ENCODE data around the gene PCSK4. TPM values are rescaled to one million over a fixed set of nuclear protein-coding genes. Genes with fewer than 3 reads are reported as not detected.

PCSK4 gene
- total RNA-seq, 1 experiment from 2014 or later, result 11.1 TPM

DNA sequence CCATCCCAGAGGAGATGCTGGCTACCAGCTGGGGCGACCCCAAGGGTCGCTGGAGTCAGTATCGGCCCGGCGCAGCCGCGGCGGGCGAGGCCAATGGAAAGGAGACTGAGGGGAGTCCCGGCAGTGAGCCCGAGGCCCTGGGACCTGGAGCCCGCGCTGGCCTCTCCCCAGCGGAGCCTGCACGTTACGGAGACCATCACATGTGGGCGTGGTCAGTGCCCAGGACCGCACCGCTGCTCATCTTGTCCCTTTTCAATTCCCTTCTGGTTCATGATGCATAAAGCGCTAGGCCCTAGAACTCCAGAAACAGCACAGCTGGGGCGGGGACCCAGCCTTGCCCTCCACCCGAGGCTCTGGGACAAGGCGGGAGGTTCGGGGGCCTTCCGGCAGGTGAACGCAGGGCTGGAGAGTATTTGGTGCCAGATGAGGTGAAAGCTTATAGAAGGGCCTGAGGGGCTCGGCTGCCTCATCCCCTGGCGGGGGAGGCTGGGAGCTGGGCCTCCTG is 19.1 kb downstream of the PCSK4 start:
- no peak for TF ChIP-seq CBX3 (IDR thresholded peaks at IDR 0.05; ENCODE audit: low read depth)
- TF ChIP-seq, protein P1, sequence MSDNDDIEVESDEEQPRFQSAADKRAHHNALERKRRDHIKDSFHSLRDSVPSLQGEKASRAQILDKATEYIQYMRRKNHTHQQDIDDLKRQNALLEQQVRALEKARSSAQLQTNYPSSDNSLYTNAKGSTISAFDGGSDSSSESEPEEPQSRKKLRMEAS (IDR thresholded peaks at IDR 0.05), result no peak
- TF ChIP-seq ELF1 (IDR thresholded peaks at IDR 0.05; ENCODE audit: borderline replicate concordance, low read depth), result no peak
- no peak for TF ChIP-seq SRF (IDR thresholded peaks at IDR 0.05; ENCODE audit: low read depth)
- TF ChIP-seq, protein P2, sequence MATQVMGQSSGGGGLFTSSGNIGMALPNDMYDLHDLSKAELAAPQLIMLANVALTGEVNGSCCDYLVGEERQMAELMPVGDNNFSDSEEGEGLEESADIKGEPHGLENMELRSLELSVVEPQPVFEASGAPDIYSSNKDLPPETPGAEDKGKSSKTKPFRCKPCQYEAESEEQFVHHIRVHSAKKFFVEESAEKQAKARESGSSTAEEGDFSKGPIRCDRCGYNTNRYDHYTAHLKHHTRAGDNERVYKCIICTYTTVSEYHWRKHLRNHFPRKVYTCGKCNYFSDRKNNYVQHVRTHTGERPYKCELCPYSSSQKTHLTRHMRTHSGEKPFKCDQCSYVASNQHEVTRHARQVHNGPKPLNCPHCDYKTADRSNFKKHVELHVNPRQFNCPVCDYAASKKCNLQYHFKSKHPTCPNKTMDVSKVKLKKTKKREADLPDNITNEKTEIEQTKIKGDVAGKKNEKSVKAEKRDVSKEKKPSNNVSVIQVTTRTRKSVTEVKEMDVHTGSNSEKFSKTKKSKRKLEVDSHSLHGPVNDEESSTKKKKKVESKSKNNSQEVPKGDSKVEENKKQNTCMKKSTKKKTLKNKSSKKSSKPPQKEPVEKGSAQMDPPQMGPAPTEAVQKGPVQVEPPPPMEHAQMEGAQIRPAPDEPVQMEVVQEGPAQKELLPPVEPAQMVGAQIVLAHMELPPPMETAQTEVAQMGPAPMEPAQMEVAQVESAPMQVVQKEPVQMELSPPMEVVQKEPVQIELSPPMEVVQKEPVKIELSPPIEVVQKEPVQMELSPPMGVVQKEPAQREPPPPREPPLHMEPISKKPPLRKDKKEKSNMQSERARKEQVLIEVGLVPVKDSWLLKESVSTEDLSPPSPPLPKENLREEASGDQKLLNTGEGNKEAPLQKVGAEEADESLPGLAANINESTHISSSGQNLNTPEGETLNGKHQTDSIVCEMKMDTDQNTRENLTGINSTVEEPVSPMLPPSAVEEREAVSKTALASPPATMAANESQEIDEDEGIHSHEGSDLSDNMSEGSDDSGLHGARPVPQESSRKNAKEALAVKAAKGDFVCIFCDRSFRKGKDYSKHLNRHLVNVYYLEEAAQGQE (IDR thresholded peaks at IDR 0.05; ENCODE audit: low read depth), result no peak
- TF ChIP-seq TCF7L2 (IDR thresholded peaks at IDR 0.05; ENCODE audit: borderline replicate concordance, extremely low read depth, insufficient read depth, insufficient read length), result no peak
- TF ChIP-seq, protein P3, sequence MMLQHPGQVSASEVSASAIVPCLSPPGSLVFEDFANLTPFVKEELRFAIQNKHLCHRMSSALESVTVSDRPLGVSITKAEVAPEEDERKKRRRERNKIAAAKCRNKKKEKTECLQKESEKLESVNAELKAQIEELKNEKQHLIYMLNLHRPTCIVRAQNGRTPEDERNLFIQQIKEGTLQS (IDR thresholded peaks at IDR 0.05), result no peak
- TF ChIP-seq JUND (IDR thresholded peaks at IDR 0.05), result no peak
- TF ChIP-seq, protein P4, sequence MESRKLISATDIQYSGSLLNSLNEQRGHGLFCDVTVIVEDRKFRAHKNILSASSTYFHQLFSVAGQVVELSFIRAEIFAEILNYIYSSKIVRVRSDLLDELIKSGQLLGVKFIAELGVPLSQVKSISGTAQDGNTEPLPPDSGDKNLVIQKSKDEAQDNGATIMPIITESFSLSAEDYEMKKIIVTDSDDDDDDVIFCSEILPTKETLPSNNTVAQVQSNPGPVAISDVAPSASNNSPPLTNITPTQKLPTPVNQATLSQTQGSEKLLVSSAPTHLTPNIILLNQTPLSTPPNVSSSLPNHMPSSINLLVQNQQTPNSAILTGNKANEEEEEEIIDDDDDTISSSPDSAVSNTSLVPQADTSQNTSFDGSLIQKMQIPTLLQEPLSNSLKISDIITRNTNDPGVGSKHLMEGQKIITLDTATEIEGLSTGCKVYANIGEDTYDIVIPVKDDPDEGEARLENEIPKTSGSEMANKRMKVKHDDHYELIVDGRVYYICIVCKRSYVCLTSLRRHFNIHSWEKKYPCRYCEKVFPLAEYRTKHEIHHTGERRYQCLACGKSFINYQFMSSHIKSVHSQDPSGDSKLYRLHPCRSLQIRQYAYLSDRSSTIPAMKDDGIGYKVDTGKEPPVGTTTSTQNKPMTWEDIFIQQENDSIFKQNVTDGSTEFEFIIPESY (IDR thresholded peaks at IDR 0.05; ENCODE audit: extremely low read depth, insufficient replicate concordance, low read length), result no peak
- TF ChIP-seq RAD21 (IDR thresholded peaks at IDR 0.05; ENCODE audit: low read depth), result no peak
- no peak for TF ChIP-seq SP1 (IDR thresholded peaks at IDR 0.05; ENCODE audit: low read depth)
- H3K9me2 ChIP-seq (ENCODE audit: insufficient read depth), result no peaks in the 10 kb centered on the region
- intact Hi-C loops (cut with micrococcal nuclease), result no loop called here
- peaks cover 19 to 39% of the 10 kb centered on the region in 2 experiments for H3K4me1 ChIP-seq (ENCODE audit: control insufficient read depth in 1 of 2, insufficient read depth in 2 of 2, low read length in 2 of 2)
- H3K4me2 ChIP-seq (ENCODE audit: low read length), result peak overlapping the region; percentile 96
- peak; percentile 52 for ATAC-seq
- H2AFZ ChIP-seq (ENCODE audit: low read depth, low read length, poor library complexity, severe bottlenecking), result no peak overlapping the region
- ChIA-PET CTCF (interaction anchor here (0.9 to 1.7 kb wide), 4 partner anchors 15 to 155 kb away, joined by 3 to 7 read pairs (median 4); no protein-coding TSS in a partner anchor), RAD21 (ENCODE audit: low non-redundant PET in 1 of 2, low total read pairs in 2 of 2, uncharacterized antibody in 2 of 2, unreplicated experiment in 2 of 2) (no interaction called here), POLR2A (interaction anchor here (2.4 kb wide), 1 partner anchor 15 kb away, joined by 8 read pairs; no protein-coding TSS in a partner anchor)
- no TSS peak for BruUV-seq (replicated peaks)
- H3K36me3 ChIP-seq (ENCODE audit: control insufficient read depth in 1 of 2, insufficient read depth in 2 of 2, low read length in 2 of 2), result peaks cover 0 to 3% of the 10 kb centered on the region in 2 experiments; a peak in 1 of 4 replicates
- peak overlapping the region; percentile 57 to 66 for H3K4me3 ChIP-seq (replicated peaks in 1 of 2; ENCODE audit: low read depth in 1 of 2, low read length in 2 of 2)
- no peaks in the 10 kb centered on the region for H3K9me3 ChIP-seq (ENCODE audit: control insufficient read depth in 1 of 2, insufficient read depth in 1 of 2, low read depth in 1 of 2, low read length in 2 of 2)
- no peaks in the 10 kb centered on the region for H3K27me3 ChIP-seq (ENCODE audit: insufficient read depth, low read length)
- no peaks in the 10 kb centered on the region for H4K20me1 ChIP-seq (ENCODE audit: insufficient read depth)
- peaks cover 16% of the 10 kb centered on the region; the same call in 1 of the 2 replicates for H3K79me2 ChIP-seq (ENCODE audit: insufficient read depth, low read length)
- H3K27ac ChIP-seq (ENCODE audit: low read depth, low read length), result peak overlapping the region; percentile 91
- H3K9ac ChIP-seq (ENCODE audit: low read length), result peak overlapping the region; percentile 60
- no peak for DNase-seq (ENCODE audit: low read depth, low spot score)
